HG03280 (cell line): ENCODE measurements around the gene ARHGAP30.

ENCODE experiments used
- ATAC-seq: cut with Tn5 transposase; IDR thresholded peaks from one replicate; pipeline ENCODE4 v1.9.1; 2021; ENCODE audit warnings: mild to moderate bottlenecking, moderate library complexity; ENCODE audit not compliant: unreplicated experiment

The ARHGAP30 gene

DNA sequence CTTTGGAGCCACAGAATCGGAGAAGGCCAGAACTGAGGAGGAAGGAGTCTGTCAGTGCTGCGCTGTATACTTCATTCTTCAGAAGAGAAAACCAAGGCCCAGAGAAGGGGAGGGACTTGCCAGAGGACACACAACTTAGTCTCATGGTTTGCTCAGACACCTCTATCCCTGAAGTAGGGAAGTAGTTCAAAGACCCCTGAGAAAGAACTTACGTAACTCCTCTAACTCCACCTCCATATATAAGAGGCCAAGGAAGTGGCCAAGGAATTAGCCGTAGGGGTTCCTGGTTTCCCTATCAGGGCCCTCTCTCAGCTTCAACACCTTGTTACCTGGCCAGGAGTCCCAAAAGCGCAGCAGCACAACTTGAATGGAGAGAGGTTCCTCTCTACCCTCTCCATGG lies 20.2 kb upstream of the ARHGAP30 start:
- ATAC-seq, result no peak

GRCh38 chr1:161089251-161089924 lies 19.7 kb upstream of the ARHGAP30 start, which contains the start of gene NECTIN4:
Gene NECTIN4 (minus strand): TSS chr1:161089558. CDS start chr1:161089296, 262 bp downstream.
- no peak for ATAC-seq

DNA sequence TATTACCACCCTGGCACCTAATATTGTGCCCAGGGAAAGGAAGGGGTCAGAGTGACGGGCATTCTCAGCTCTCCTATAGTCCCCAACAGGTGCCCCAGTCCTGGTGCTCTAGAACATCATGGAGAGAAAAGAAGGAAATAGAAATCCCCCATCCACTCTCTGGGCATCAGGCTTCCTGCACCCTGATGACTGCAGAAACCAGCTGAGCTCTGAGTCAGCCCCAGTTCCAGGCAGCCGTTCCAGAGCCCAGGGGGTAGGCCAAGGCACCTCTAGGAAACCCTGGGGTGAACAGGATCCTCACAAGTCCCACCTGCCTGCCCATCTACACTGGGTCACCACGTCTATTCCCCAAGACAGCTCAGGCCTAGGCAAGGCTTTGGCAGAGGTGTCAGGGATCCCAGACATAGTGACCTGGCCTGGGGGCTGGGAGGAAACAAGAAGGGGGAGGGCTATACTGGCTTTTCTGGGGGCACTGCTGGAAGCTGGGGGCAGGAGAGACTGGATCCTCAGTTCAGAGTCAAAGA lies 19.0 kb upstream of the ARHGAP30 start:
- ATAC-seq, result no peak

DNA sequence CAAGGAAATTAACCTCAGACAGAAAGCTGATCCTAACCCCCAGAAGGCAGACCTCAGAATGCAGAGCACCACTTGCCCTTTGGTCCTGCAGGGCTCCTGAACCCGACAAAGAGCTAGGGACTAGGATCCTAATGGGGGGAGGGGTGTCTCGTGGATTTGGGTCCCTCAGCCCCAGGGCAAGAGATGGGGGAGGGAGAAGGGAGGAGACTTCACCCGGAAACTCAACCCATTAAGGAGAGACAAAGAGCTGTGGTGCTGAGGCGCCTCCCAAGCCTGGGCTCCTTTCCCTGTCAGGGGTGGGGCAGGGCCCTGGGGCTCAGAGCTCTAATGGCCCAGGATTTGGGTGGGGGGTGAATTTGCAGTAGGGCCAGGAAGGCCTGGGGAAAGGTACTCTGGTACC lies 16.8 kb upstream of the ARHGAP30 start:
- no peak for ATAC-seq

- no peak for ATAC-seq
These were observed 15.5 kb upstream of the ARHGAP30 start for GRCh38 chr1:161085165-161085564.

DNA sequence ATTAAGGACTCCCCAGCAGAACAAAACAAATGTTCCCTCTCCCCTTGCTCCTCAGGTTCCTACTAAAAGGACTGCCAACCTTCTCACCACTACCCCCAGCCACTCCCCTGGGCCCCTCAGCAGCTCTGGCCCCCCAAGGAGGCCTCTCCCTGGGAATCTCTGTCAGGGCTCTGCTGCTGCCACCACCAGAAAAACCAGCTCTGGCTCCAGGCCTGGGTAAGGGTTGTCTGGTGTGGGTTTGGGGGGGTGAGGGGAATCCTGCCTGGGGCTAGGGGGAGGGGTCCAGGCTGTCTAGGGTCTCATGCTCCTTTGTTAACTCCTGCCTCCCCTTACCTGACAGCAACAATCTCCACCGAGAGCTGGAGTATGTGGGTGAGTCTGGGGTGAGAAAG lies 14.9 kb upstream of the ARHGAP30 start:
- ATAC-seq, result no peak

DNA sequence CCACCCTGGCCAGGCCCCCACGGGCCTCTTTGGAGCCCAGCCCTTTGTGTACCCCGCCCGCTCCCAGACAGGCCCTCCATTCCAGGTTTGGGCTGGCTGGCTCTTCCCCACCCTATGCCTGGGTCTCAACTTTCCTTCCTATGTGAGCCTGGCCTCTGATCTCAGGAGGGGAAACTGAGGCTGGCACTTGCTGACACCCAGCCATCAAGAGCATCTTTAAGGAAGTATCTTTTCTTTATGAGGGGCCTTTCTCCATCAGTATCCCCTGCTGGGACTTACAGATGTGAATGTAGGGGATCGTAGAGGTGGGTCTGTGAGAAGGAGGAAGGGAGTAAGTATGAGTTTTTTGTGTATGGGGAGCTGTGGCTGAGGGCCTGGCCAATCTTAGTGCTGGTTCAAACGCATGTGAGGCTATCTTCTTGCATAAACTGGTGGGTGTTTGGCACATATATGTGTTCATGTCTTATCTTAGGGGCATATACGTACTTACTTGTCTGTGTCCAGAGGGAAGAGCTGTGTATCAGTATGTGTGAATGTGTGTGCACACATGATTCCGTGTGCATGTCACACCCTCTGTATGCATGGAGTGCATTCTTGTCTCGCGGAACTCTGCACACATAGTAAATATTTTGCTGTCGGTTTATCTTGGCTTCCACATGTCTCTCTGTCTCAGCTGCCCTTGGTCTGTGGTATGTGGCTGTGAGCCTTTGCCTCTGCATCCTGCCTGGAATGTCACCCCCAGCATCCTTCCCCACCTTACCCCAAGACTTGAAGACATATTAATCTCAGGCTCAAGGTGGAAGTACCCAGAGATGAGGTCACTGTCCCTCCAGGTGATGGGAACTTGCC lies 14.3 kb upstream of the ARHGAP30 start:
- no peak for ATAC-seq

DNA sequence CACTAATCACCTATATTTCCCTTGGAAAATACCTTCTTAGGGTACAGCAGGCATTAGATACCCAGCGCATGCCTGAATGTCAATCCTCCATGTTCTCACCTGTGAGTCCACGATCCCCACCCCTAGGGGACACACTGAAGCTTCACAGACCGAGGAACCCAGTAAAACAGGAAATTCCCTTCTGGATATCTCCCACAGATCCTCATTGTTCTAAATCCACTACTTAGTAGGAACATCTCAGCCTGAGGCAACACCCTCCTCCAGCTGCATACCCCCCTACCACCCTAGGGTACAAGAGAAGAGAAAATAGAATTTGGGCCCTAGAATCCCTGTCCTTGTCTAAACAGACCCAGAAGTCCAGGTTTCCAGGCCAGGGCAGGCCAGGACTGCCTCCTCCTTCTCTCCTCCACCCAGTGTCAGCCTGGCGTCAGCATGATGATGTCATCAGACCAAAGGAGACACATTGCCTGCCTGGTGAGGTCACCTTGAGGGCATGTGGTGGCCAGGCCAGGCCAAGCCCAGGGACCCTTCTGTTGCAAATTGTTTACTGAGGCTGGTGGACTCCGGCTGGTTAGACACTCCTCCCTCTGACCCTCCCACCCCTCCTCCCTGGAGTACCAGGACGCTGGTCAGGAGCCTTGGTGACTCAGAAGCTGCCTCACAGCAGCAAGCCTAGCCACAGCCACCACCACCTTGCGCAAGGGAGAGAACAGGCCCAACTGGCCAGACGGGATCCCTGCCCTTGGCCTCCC lies 13.5 kb upstream of the ARHGAP30 start:
- no peak for ATAC-seq

- ATAC-seq, result no peak
These were observed 12.8 kb upstream of the ARHGAP30 start for GRCh38 chr1:161082483-161082882.

DNA sequence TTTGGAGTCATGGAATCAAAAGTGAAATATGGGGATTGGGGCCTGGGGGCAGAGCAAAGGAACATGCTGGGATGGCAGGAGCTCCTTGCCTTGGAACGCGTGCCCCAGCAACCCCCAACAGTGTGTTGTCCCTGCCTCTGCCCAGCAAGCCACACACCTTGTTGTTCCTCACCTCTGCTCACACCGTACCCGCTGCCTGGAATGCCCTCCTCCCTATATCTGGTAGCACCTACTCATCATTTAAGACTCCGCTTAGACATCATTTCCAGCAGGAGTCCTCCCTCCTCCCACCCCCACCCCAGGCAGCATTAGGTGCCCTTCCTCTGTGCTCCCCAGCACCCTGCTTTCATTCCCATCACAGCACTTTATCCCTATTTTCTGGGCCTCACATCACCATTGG lies 11.8 kb upstream of the ARHGAP30 start:
- no peak for ATAC-seq

DNA sequence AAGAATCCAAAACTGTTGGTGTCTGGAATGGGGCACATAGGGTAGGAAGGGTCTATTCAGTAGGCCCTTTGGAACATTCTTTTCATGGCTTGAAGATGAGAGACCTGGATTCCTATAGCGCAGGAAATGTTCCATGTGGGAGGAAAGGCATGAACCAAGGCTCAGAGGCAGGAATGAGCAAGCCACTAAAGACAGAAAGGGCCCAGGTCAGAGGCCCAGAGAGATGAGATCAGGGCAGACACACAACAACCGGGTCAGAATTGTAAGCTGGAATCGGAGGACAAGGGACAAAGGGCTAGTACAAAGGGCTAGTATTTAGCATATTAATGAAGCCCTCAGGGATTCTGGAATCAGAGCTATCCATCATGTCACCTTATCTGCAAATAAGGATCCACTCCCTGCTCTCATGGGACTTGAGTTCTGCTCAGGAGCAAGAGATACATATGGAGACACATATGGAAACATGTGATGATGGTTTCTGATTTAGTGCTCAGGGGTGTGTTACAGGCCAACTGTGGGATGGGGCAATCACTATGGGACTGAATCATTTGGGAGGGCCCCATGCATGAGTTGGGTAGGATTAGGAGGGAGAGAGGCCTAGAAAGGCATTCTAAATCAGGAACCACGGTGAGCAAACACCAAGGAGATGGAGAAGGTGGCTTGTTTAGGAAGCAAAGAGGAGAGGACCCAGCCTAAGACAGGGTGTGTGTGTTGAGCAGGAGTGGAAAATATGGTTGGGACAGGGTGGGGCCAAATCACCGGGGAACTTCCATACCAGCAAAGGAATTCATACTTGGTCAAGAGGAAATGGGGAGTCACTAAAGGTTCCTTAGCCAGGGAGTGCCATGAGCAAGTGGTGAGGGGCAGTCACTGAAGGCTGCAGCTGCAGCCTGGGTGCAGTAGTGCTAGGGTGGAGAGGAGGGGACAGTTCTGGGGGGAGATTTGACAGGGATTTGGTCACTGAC lies 11.0 kb upstream of the ARHGAP30 start:
- ATAC-seq, result no peak

DNA sequence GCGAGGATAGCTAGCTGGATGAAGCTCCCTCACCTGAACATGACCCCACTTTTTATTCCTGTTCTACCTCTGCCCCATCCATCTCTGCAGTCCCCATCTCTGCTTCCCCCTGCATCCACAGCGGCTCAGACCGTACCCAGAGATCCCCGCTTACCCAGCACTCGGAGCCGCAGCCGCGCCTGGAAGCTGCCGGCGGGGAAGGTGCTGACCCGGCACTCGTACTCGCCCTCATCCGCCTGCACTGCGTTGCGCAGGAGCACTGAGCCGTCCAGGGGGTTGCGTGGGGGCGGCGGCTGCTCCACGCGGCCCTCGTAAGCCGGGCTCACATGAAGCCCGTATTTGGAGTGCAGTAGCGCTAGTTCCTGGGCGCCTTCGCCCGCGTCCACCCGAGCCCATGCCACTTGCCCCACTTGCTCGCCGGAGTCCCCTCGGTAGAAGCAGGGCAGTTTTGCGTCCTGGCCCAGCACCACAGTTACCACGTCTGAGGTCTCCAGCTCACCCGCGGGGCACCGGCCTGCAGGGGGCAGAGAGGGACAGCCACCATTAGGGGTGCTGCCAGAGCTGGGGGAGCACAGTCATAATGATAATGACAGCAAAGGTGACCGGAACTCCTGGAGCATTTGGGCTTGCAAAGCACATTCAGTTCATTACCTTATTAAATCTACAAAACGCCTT lies 9.9 kb upstream of the ARHGAP30 start:
- no peak for ATAC-seq

GRCh38 chr1:161077426-161077825 lies 7.7 kb upstream of the ARHGAP30 start:
- no peak for ATAC-seq

- ATAC-seq, result no peak
These were observed 6.7 kb upstream of the ARHGAP30 start for GRCh38 chr1:161076410-161076809.

DNA sequence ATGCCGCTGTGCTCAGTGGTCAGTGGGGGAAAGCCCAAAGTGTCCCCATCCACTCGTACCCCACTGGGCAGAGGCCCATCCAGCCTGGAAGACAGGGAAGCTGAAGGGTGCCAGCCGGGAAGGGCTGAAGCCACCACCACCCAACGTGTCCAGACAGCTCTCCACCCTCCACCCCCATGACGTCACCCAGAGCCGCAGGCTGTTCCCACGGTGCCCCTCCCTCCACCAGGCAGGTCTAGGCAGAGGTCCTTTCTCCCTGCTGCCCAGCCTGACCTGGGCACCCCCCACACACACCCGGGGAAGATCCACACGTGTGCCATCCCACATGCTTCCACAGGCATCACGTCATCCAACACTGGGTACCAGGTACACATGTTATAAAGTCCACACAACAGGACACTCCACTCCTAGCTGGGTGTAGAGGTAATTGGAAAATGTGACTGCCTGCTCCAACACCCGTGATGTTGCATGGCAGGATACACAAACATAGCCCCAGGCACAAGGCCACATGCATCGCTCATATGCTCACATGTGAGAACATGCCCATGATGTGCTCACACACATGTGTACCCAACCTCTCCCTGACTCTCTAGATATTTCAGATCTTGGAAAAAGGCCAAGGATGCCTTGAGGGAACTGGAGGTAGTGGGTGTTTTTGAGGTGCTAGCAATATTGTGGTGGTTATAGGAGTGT lies 5.1 kb upstream of the ARHGAP30 start:
- no peak for ATAC-seq

DNA sequence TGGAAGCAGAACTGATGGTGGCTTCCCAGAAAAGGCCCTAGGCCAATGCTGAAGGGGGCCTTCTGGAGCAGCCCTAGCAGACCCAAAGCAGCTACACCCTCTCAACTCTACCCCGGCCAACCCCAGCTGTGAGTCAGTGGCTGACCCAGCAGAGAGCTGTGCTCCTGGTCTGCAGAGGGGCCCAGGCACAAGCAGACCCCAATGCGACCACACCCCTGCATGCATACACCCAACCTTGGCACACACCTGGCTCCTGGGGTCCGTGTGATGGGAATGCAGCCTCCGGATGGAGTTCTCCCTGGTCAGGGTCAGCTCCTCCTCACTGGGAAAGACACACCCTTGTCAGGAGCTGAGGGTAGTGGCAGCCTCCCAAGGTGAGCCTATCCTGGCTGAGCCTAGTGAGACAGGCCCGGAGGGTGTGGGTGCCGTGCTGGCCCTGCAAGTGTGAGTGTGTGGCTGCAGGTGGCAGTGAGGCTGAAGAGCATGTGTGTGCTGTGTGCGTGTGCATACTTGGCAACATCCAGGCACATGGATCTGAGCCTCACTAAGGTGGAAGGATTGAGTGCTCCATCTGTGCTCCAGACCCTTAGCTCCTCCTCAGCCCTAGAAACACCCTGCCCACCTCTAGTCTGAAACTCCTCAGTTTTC lies 3.9 kb upstream of the ARHGAP30 start:
- no peak for ATAC-seq

- no peak for ATAC-seq
These were observed 3.2 kb upstream of the ARHGAP30 start for GRCh38 chr1:161072751-161073449.

GRCh38 chr1:161071886-161072371 lies 2.2 kb upstream of the ARHGAP30 start:
- ATAC-seq, result no peak
